Activated naive CD8-positive, alpha-beta T cell treated with anti-CD3 and anti-CD28 coated beads for 36 hours (primary cell): ENCODE measurements around the gene KCNA5. TPM values are rescaled to one million over a fixed set of nuclear protein-coding genes. Genes with fewer than 3 reads are reported as not detected.

Experiments used
- DNase-seq: peaks from one replicate; pipeline ENCODE4 v3.0.0; 2021
- H3K27ac Mint-ChIP-seq: one replicate; pipeline ENCODE4 v1.8.0; 2022; ENCODE audit warnings: mild to moderate bottlenecking, moderate library complexity, mixed read lengths
- H3K27me3 Mint-ChIP-seq: one replicate; pipeline ENCODE4 v1.8.0; 2022; ENCODE audit warnings: mild to moderate bottlenecking, mixed read lengths
- H3K36me3 Mint-ChIP-seq: one replicate; pipeline ENCODE4 v1.8.0; 2021; ENCODE audit warnings: mild to moderate bottlenecking, mixed read lengths
- H3K4me1 Mint-ChIP-seq: one replicate; pipeline ENCODE4 v1.8.0; 2021; ENCODE audit warnings: mixed read lengths
- H3K4me3 Mint-ChIP-seq: one replicate; pipeline ENCODE4 v1.8.0; 2022; ENCODE audit warnings: mild to moderate bottlenecking, moderate library complexity, mixed read lengths
- H3K9me3 Mint-ChIP-seq: one replicate; pipeline ENCODE4 v1.8.0; 2022; ENCODE audit warnings: mixed read lengths
- total RNA-seq, 2 experiments: library from RNA; stranded (reverse); gene quantifications; one replicate each; pipeline ENCODE4 v1.2.3, GENCODE V29; 2021

KCNA5 gene
- total RNA-seq, 2 experiments from 2014 or later = not detected

DNA sequence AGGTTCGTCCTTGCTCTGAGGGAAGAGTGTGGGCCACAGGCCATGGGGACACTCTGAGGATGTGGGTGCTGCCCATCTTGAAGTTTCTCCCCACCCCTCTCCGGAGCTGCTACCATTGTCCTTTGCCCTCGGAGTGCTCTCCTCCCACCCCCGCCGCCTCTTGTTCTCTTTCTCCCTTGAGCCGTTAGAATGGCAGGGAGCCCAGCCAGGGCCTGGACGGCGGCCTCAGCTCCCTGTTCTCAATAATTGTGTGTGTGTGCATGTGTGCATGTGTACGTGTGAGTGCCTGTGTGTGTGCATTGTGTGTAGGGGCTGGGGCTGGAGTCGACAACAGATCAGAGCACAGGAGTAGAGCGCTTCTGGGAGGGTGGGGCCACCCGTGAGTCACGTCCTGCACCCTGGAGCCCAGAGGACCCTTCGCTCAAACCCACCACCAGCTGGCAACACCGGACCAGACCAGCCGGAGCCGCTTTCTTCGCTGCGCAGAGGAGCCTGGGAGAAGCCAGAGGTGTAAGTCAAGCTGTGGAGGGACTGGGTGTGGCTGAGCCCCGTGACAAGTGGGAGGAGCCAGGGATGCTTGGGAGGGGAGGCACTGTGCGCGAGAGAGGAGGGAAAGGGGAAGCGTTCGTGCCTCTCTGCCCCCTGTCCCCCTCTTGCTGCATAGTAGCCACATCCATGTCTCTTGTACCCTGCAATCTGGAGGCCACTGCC is 25.9 kb upstream of the KCNA5 start:
- Mint-ChIP-seq H3K27me3 (no peaks in the 10 kb centered on the region), H3K36me3 (no peaks in the 10 kb centered on the region), H3K4me3 (no peak overlapping the region), H3K9me3 (no peaks in the 10 kb centered on the region), H3K4me1 (no peaks in the 10 kb centered on the region), H3K27ac (no peak overlapping the region)
- no peak for DNase-seq

DNA sequence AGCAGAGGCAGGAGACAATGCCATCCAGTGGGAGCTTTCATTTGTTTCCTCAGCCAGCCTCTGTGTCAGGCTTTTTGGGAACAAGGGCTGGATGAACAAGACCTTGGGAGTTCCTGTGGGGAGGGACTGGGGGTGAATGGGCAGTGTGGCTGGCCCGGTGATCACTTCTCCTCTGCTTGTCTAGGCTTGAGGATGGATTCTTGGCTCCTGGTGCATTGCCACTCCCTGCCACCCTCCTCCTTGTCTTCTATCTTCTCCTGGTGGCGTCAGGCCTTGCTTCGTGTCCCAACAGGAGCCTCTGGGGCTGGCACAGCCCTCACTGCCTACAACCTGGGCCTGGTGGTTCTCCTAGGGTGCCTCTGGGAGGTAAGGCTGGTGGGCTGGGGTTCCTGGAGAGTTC is 25.0 kb upstream of the KCNA5 start:
- DNase-seq = no peak
- Mint-ChIP-seq H3K36me3 (no peaks in the 10 kb centered on the region), H3K27ac (no peak overlapping the region), H3K27me3 (no peaks in the 10 kb centered on the region), H3K4me1 (no peaks in the 10 kb centered on the region), H3K4me3 (no peak overlapping the region), H3K9me3 (no peaks in the 10 kb centered on the region)

DNA sequence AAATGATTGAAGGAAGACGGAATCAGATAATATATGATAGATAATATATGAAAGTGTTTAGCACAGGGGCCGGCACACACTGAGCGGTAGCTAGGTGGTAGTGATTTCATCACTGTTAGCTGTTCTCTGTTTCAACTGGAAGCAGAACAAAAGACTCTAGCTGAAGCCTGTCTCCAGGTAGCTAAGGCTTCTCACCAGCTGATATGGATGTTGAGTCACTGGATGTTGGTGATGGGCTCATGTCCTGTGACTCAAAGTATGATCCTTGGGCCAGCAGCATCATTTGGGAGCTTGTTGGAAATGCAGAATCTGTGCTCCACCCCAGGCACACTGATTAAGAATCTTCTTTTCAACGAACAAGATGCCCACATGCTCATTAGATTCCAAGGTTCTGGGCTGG is 21.7 kb upstream of the KCNA5 start:
- Mint-ChIP-seq H3K4me3 (no peak overlapping the region), H3K27ac (no peak overlapping the region), H3K27me3 (peaks cover 4% of the 10 kb centered on the region), H3K9me3 (no peaks in the 10 kb centered on the region), H3K36me3 (no peaks in the 10 kb centered on the region), H3K4me1 (no peaks in the 10 kb centered on the region)
- no peak for DNase-seq

DNA sequence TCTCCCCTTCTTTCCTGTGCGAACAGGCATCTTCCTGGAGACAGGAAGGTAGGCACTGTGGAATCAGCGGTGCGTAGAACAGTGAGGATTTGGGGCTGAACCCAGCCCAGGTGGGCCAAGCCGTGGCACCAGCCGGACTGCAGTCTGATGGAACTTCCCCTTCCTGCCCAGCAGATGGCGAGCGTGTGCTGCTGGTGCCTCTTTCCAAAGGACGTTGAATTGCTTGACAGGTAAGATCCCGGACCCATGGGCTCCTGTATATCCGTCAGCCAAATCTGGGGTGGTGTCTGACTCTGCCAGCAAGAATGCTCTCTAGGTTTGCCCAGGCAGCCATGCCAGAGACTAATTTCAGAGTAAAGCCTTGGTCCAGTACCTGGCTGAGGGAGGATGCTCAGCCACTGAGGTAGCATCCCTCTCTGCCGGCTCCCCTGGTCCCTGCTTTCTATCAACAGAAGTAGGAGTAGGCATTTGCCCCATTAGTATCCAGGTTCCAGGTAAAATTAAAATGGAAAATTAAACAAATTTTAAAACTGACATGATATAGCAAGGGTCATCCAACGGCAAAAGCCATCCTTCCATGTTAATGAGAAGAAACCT is 21.1 kb upstream of the KCNA5 start:
- H3K4me1 Mint-ChIP-seq = no peaks in the 10 kb centered on the region
- peaks cover 9% of the 10 kb centered on the region for H3K27me3 Mint-ChIP-seq
- H3K27ac Mint-ChIP-seq = no peak overlapping the region
- H3K9me3 Mint-ChIP-seq = no peaks in the 10 kb centered on the region
- peak; percentile 19 for DNase-seq
- H3K4me3 Mint-ChIP-seq = no peak overlapping the region
- no peaks in the 10 kb centered on the region for H3K36me3 Mint-ChIP-seq

DNA sequence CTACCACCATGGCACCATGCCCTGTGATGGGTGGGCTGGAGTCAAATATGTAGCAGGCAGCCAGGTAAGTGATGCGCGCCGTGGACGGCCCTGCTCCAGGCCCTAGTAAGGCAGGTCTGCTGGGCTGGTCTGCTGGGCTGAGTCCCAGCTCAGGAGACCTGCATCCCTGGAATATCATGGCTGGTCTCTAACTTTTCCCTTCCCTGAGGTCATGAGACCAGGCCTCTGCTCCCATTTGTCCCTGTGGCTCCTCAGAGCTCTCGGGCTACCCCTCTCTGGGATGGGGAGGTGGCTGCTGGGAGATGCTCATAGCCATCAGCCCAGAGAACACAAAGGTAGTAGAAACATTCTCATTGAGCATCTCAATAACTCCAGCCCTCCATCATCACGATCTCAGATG is 19.8 kb upstream of the KCNA5 start:
- Mint-ChIP-seq H3K4me1 (no peaks in the 10 kb centered on the region), H3K27ac (no peak overlapping the region), H3K36me3 (no peaks in the 10 kb centered on the region), H3K27me3 (peaks cover 13% of the 10 kb centered on the region), H3K4me3 (no peak overlapping the region), H3K9me3 (no peaks in the 10 kb centered on the region)
- no peak for DNase-seq

DNA sequence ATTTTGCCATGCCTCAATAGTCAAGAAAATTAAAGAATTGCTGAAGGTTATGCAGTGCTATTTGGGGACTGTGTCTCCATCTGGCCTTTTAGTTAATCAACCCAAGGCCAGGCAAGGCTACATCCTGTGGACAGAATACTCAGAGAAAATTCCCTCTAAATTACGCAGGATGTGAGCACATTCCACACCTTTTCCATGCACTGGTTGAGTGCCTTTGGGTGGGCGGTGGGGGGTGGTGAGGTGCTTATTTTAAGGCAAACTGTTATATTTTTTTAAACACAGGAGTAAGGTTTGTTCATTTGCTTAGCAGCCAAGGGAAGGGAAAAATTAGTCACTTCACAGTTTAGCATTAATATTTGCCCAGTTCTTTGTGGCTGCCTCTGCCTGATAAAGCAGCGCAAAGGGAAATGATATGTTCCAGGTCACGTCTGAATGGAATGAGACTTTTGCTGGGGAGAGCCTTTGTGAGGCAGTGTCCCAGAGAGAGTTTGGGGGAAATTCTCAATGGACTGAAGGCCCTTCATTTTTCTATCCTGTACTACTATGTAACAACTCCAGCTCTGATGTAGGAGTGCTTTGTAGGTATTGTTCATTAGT is 17.2 kb upstream of the KCNA5 start:
- DNase-seq = no peak

DNA sequence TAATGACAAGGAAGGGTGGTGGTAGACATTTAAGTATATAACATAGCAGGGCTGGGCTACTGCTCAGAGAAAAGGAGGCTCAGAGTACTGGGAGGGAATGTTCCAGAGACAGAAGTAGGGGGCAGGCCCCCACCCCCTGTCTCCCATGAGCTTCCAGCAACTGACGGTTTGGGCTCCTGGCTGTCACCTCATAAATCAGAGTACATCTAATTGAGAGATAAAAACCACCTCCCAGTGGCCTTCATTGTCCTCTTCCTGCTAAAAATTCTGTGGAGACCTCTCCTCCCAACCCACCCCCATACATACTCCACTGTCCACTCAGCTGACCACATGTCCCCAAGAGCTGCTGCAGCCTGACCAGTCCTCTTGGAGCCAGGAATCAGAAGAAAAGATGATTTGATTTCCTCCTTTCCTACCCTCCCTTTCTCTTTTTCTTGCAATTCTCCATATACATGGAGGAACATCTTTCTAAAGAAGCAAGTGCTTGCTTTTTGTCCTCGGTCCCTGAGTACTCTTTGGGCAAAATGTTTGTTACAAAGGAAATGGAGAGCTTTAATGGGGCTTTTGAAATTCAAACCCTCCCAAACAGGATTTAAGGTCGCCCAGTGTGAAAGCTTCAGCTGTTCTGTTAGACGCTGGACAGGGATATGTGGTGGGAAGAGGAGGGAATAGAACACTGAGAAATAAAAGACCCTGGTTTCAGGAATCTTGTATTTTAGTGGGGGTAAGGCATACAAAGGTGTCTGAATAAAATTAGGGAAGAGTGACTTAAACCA is 16.4 kb upstream of the KCNA5 start:
- Mint-ChIP-seq H3K27ac (no peak overlapping the region), H3K4me3 (no peak overlapping the region), H3K9me3 (no peaks in the 10 kb centered on the region), H3K4me1 (no peaks in the 10 kb centered on the region), H3K27me3 (peaks cover 13% of the 10 kb centered on the region), H3K36me3 (no peaks in the 10 kb centered on the region)
- DNase-seq = no peak

More for the DNA sequence above, 17.2 kb upstream of the KCNA5 start:
- Mint-ChIP-seq H3K4me1 (no peaks in the 10 kb centered on the region), H3K27ac (no peak overlapping the region), H3K36me3 (no peaks in the 10 kb centered on the region), H3K9me3 (no peaks in the 10 kb centered on the region), H3K27me3 (peaks cover 13% of the 10 kb centered on the region), H3K4me3 (no peak overlapping the region)

DNA sequence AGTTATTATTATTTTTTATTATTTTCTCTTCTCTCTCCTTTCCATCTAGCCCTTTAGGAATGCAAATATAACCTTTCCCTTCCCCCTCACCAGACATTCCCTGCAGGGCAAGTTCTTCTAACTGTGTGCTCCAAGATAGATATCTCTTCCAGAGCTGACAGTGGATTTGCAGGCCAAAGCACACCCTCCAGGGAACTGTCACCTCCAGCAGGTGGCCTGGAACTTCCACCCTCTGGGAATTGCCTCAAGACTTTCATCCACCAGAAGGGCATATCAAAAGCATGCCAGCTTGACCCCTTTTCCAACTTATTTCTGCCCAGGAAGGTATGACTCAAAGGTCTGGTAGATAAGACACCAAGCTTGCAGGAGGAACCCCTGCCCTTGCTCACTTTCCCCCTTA is 13.6 kb upstream of the KCNA5 start:
- Mint-ChIP-seq H3K4me1 (peaks cover 1% of the 10 kb centered on the region), H3K36me3 (no peaks in the 10 kb centered on the region)

DNA sequence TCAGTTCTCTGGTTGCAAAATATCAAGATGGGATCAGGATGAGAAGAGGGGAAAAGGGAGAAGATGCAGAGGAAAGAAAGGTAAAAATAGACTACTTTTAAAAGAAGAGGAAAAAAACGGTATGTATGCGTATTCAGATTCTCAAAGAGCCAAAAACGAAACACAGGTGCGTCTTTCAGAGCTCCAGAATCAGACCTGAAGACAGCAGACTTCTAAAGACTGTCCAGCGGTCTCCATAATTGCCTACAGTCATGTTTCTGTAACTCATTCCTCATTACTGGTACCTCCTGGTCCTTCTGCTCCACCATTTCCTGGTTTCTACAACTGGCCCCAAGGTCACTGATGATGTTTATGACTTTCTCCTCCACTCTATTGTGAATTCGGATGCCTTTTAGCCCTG is 12.4 kb upstream of the KCNA5 start:
- Mint-ChIP-seq H3K4me1 (peaks cover 1% of the 10 kb centered on the region), H3K4me3 (no peak overlapping the region), H3K27me3 (peaks cover 13% of the 10 kb centered on the region), H3K27ac (no peak overlapping the region), H3K36me3 (no peaks in the 10 kb centered on the region), H3K9me3 (no peaks in the 10 kb centered on the region)
- DNase-seq = no peak

More for the DNA sequence above, 13.6 kb upstream of the KCNA5 start:
- H3K9me3 Mint-ChIP-seq = no peaks in the 10 kb centered on the region
- H3K4me3 Mint-ChIP-seq = no peak overlapping the region
- H3K27me3 Mint-ChIP-seq = peaks cover 13% of the 10 kb centered on the region
- DNase-seq = no peak
- no peak overlapping the region for H3K27ac Mint-ChIP-seq

DNA sequence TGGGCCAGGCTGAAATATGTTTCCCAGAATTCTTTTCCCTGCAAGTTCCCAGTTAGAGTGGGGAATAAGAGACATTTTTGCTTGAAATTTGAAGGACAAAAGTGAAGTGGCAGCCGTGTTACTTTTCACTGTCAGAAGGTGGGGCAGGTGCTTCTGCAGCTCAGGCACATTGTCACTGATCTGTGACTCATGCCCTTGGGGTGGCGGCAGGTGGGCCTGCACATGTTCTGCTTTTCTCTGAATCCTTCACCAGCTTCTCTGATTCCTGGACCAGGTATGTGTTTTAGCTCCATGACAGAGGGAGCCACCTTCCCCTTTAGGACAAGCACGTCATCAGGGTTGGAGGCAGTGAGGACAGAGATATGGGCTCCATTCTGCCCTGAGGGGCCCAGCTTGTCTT is 11.7 kb upstream of the KCNA5 start:
- Mint-ChIP-seq H3K36me3 (no peaks in the 10 kb centered on the region), H3K27me3 (peaks cover 16% of the 10 kb centered on the region), H3K9me3 (no peaks in the 10 kb centered on the region), H3K4me3 (no peak overlapping the region), H3K27ac (no peak overlapping the region), H3K4me1 (peaks cover 1% of the 10 kb centered on the region)
- no peak for DNase-seq

DNA sequence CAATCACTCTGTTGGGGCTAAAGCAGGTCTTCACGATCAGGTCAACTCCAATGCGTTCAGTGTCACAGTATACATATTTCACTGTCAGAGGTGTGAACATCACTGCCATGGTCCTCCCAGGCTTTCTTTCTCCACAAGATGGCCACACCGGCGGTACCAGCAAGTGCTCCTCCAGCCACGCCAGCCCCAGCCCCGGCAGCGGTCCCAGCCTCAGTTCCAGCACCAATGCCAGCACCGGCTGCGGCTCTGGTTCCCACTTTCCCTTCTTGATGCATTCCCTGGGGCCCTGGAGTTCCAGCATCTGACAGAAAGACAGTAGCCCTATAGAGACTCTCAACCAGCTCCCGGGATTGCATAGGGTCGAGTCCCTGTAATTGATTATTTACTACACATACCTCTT is 10.9 kb upstream of the KCNA5 start:
- Mint-ChIP-seq H3K27ac (no peak overlapping the region), H3K4me1 (peaks cover 1% of the 10 kb centered on the region), H3K36me3 (no peaks in the 10 kb centered on the region), H3K4me3 (no peak overlapping the region), H3K27me3 (peaks cover 7% of the 10 kb centered on the region), H3K9me3 (no peaks in the 10 kb centered on the region)
- no peak for DNase-seq

DNA sequence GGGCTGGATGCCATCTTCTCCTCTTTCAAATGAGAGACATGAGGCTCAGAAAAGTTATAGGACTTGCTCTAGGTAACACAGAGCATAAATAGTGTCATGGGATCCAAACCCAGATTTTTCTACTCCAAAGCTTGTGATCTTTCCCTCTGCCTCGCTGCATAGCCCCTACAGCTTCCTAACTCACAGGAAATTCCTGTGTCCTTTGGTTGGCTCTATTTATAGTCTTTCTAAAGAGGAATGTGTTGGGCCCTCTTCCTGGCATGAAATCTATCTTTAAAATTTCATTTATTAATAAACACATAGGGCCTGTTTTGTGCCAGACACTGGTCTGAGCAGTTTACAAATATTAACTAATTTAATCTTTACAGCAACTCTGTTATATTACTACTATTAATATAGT is 9.8 kb upstream of the KCNA5 start:
- no peak overlapping the region for H3K27ac Mint-ChIP-seq
- DNase-seq = no peak

DNA sequence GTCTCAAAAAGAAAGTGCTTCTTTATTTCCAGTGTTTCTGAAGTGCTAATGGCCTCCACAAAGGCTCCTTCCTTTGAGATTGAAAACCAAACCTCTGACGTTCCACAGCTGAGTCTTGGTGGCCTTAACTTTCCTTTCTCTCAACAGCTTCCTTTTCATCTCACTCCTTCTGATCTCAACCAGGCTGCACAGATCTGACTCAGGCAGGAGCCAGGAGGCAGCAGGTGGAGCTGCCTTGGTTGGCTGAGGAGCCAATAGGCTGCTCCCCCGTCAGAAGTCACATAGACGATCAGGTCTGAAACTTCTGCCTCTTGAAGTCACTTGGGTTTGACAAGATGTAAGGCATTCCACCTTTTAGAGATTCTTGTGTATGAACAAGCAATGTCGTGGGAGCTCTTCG is 9.1 kb upstream of the KCNA5 start:
- Mint-ChIP-seq H3K27ac (peak overlapping the region; percentile 39), H3K36me3 (no peaks in the 10 kb centered on the region), H3K27me3 (peaks cover 16% of the 10 kb centered on the region), H3K9me3 (no peaks in the 10 kb centered on the region), H3K4me3 (no peak overlapping the region), H3K4me1 (peaks cover 1% of the 10 kb centered on the region)
- peak; percentile 13 for DNase-seq

More for the DNA sequence above, 9.8 kb upstream of the KCNA5 start:
- no peaks in the 10 kb centered on the region for H3K9me3 Mint-ChIP-seq
- H3K27me3 Mint-ChIP-seq = peaks cover 13% of the 10 kb centered on the region
- no peaks in the 10 kb centered on the region for H3K36me3 Mint-ChIP-seq
- H3K4me1 Mint-ChIP-seq = peaks cover 1% of the 10 kb centered on the region
- H3K4me3 Mint-ChIP-seq = no peak overlapping the region

DNA sequence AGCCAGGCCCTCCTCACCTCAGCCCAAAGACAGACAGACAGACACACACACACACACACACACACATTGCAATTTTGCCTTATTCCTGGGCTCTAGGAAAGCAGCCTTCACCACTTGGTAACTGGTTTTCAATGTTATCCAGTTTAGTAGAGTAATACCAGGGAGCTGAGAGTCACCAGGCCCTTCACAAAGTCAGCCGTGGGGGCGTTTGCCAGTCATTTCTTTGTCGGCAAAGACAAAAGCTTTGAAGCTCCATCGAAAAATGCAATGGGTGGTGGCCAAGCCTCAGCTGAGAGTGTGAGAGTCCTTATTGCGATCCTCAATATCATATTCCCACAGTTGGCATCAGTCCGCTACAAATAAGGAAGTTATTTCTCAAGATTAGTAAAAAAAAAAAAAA is 8.1 kb upstream of the KCNA5 start:
- peaks cover 22% of the 10 kb centered on the region for H3K27me3 Mint-ChIP-seq
- H3K4me1 Mint-ChIP-seq = peaks cover 1% of the 10 kb centered on the region
- H3K27ac Mint-ChIP-seq = no peak overlapping the region
- no peak overlapping the region for H3K4me3 Mint-ChIP-seq
- no peak for DNase-seq
- no peaks in the 10 kb centered on the region for H3K36me3 Mint-ChIP-seq
- H3K9me3 Mint-ChIP-seq = no peaks in the 10 kb centered on the region

DNA sequence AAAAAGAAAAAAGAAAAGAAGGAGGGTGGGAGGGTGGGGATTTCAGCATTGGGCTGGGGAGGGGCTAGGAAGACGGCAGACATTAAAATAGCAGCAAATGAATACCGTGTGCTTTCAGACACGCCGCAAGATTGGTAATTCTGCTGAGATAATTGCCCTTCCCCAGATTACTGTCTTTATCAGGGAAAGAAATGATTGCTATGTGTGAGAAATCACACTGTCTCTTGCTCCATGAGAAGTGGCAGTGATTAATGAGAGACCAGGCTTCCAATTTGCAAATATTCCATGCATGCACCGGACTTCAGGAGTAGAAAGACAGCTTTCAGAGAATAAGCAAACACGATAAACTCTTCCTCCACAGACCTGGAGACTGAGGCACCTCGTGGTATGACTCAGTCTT is 7.6 kb upstream of the KCNA5 start:
- Mint-ChIP-seq H3K9me3 (no peaks in the 10 kb centered on the region), H3K4me1 (peaks cover 1% of the 10 kb centered on the region), H3K36me3 (no peaks in the 10 kb centered on the region), H3K27me3 (peaks cover 23% of the 10 kb centered on the region), H3K27ac (no peak overlapping the region), H3K4me3 (no peak overlapping the region)
- no peak for DNase-seq
